ENCODE results near the gene CTBP1.
A peak's percentile ranks its signal among the peaks of the same experiment; 100 is the strongest.

CTBP1 gene

DNA sequence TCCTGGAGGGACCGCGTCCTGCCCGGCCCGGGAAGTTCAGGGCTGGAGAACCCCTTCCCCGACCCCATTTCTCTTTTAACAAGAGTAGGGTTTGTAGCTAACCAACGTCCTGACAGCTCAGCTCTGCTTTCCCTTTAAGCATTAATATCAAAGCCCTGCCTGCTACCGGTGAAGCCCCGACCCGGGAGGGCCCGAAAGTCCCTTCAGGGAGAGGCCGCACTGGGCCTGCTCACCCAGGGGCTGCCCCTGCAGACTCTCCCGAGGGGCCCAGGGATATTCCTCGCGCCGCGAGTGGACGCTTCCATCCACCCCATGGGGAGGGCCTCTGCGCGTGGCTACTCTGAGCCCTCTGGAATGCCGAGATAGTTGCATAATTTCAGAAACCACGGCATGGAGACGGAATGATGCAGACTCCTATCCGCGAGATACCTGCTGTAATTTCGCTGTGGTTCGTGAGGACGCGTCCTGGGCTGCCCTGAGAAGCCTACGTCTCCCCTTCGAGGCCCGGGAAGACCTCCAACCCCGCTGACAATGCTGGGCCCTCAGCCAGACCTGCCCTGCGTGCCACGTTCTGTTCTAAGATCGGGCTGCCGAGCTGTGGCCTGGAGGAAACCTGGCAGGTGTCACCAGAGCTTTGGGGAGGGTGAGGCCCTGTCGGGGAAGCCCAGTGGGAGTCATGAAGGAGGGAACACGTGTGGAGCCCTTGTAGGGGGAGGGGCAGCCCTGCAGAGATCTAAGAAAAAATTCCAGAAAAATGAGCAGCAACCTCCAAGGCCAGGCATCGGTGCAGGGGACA lies 999 bp upstream of the CTBP1 start:
- DNase-seq = peak; percentile 52

- peak; percentile 65 for DNase-seq
Measured at GRCh38 chr4:1249148-1249730, 309 bp upstream of the CTBP1 start.

DNA sequence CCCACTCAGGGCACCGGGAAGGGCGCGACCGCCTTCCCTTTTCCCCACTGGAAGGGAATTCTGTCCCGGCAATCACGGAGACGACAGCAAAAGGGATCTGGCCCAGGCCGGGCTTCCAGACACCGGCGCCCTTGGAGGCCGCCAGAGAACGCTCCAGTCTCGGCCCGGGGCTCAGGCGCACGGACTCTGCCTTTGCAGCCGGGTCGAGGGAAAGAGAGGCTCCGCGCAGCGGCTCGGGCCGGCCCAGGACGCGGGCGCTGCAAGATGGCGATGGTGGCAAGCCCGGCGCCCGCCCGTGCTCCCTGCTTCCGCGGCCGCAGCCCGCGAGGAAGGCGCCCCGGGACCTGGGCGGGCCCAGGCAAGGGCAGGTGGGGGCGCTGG lies 1.1 kb downstream of the CTBP1 start:
- DNase-seq = no peak

- DNase-seq = no peak
Measured at GRCh38 chr4:1246901-1247863, 1.7 kb downstream of the CTBP1 start.

- no peak for DNase-seq
Measured at GRCh38 chr4:1246111-1246881, 2.6 kb downstream of the CTBP1 start.

DNA sequence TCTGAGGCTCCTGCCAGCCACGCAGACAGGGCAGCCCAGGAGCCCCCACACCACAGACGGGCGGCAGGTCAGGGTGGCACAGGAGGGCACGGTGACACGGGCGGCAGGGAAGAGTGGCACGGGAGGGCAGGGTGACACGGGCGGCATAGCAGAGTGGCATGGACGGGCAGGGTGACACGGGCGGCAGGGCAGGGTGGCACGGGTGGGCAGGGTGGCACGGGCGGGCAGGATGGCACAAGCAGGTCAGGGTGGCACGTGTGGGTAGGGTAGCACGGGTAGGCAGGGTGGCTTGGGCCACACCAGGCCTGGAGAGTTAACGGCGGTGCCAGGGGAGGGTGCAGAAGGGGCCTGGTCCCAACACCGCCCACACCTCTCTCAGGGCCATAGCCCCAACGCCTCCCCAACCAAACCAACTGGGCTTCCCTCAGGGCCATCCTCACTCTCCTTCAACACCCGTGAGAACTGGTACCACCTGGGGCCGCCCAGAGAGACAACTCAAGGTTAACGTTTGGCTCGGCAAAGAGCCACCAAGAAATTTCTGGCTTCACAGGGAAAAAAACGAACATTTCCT lies 3.4 kb downstream of the CTBP1 start:
- no peak for DNase-seq

DNA sequence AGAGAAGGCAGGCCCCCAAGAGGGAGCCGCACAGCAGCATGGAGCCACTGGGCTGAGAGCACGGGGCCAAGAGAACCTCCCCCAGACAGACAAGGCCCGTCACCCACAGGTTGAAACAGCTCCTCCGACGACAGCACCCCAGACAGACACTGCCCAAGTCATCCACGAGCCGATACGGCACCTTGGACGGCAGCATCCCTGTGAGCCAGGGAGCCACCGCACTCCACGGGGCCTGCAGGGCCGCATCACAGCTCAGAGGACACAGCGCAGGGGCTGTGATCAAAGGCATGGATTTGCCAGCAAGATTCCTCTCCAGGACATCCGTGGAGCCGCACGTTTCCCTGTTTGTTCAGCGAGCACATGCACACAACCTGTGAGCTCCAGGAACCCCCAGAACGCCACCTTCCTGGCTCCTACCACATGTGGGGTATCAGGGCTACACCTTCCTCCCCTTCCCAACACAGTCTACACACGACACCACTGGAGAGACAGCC lies 3.9 kb downstream of the CTBP1 start:
- no peak for DNase-seq

GRCh38 chr4:1244081-1244977 lies 4.6 kb downstream of the CTBP1 start:
- no peak for DNase-seq

DNA sequence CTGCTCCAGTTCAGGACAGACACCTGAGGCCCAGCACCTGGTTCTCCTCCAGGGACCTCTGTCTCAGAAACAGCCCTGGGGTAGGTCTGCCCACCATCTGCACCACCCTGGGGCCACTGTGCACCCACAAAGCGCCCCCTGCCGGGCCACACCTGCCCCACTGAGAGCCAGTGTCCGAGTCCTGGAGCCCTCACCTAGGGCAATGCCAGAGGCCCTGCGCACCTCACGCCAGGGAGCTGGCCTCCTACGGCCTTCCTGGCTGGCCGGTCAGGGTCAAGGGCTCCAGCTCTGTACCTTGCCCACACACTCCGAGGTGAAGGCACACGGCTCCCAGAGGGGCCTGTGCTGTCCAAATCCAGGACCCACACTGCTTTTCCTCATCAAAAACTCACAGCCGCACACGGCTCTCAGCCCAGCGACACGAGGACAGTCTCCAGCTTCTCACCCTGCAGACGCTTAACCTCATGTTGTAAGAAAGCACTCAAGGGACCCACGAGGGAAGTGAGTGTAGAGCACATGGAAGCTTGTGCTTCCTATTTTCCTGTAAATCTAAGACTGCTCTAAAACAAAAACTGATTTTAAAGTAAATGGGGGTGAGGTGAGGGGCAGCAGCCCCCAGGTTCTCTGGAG lies 5.4 kb downstream of the CTBP1 start:
- no peak for DNase-seq

DNA sequence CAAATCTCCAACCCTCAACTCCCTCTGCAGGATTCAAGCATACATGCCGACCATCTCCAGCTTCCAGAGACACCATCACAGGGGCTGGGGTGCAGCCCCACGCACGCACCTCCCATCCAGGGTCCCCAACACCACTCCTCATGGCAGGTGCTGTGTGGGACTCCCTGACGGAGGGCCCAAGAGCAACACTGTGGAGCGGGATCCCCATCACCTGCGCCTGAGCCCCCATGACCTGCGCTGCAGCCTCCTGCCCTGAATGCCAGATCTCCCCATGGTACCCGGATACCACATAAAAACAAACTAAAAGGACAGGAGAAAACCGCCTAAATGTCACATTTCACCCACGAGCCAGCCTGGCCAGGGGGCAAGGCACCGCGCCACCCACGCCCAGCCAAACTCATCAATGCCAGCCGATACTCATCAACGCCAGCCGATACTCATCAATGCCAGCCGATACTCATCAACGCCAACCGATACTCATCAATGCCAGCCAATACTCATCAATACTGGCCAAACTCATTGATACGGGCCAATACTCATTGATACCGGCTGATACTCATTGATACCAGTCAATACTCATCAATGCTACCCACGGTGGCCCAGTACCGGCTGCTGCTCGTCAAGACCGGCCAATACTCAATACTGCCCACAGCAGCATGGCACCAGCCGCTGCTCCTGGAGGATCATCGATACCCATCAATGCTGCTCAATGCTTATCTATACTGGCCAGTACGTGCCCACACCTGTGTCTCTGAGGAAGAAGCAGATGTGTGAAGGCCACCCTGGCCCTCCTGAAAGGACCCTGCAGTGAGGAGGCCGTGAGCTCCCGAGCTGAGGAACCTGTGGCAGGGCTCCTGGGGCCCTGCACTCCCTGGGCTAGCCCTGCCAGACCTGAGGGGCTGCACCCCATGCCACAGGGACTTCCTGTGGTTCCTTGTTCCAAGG lies 6.2 kb downstream of the CTBP1 start:
- no peak for DNase-seq

GRCh38 chr4:1241936-1242505 lies 6.9 kb downstream of the CTBP1 start:
- no peak for DNase-seq

DNA sequence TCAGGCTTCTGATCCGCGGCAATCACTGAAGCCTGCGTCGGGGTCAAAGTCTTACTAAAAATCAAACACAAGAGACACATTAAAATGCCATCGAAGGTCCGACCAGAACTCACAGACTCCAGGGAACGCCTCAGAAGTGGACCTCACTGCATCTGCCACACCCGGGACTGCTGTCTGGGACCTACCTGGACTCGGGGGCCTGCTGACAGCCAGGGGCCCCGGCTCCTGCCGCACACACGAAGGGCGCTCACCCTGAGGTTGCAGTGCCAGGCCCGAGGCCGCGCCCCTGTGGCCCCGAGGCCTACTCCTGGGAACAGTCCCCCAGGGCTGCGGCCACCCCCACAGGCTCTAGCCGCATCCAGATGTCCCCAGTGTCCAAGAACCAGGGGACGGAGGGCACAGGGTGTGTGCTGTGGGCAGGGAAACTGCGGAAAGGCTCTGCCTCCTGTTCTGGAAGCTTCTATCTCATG lies 7.4 kb downstream of the CTBP1 start:
- no peak for DNase-seq

GRCh38 chr4:1240721-1241465 lies 8.0 kb downstream of the CTBP1 start:
- DNase-seq = no peak

- DNase-seq = no peak
Measured at GRCh38 chr4:1239950-1240307, 9.0 kb downstream of the CTBP1 start.

DNA sequence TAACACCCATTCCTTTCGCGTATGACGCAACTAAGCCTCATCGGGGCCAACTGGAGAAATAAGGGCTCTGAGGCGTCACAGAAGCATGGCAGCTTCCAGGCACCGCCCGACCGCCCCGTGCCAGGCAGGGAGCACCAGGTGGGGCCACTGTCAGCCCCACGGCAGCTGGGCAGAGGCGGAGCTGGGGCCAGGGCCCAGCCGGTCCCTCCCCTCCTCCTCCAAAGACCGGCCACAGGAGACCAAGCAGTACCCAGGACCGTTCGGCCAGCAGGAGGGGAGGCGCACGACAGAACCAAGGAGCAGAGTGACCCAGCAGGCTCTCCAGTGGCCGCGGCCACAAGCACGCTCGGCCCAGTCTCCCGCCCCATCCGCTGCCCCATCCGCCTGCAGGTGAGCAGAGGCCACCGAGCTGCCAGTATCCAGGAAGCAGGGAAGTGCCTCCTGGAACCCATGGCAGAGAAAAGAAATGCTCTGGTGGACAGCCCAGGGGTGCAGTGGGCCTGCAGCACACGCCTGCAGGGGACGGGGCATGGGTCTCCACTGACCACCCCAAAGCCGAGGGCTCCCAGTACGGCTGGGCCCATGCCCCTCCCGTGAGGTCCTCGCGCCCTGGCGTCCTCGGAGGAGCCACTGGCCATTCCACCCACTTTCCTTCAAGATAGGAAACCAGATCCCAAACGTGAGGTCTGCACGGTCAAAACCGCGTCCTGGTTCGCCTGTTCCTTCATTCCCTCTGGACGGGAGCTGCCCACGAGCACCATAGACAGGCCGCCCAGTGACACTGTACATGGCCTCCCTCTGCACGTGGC lies 9.6 kb downstream of the CTBP1 start:
- no peak for DNase-seq

DNA sequence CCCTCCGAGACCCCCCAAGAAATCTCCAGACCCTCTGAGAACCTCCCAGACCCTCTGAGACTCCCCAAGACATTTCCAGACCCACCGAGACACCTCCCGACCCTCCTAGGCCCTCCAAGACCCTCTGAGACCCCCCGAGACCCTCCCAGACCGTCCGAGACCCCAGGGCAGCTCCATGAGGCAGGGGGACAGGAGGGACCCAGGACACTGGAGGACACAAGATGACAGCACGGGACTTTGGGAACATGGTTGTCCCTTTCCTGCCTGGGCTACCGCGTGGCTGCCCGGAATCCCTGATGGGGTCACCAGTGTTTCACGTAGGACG lies 10.3 kb downstream of the CTBP1 start:
- DNase-seq = no peak

DNA sequence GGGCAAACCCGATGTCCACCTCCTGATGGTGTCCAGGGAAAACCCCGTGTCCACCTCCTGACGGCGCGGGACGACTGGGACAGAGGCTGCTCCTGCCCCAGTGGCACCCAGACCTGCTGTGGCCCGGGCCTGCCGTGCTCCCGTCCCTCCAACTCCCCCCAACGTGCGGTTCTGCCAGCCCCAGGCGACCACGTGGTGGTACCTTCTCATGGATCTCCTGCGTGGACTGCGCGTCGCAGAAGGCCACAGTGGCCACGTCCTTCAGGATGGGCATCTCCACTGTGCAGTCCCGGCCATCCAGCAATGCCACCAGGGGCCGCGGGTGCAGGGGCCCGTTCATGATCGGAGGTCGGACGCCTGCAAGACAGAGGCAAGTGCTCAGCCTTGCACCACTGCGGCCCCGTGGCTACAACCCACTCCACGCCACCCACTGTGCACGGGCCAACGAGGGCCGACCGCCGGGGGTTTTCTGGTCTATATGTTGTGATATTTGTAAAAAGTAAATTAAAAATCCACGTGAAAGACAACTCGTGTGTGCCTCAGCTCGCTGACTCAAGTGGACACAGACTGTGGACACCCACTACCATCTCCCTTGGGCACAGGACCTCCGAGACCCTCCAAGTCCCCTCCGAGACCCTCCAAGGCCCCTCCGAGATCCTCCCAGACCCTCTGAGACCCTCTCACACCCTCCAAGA lies 10.8 kb downstream of the CTBP1 start:
- no peak for DNase-seq

Measured in effector CD8-positive, alpha-beta T cell (primary cell).